SJCRH30 (cell line): ENCODE results near the gene POU6F2. TPM values are rescaled to one million over a fixed set of nuclear protein-coding genes. Genes with fewer than 3 reads are reported as not detected.
A peak's percentile ranks its signal among the peaks of the same experiment; 100 is the strongest.

Experiments
- DNase-seq, 2 experiments: peaks; one replicate each; pipeline ENCODE4 v3.0.0-alpha.2; 2015 to 2020
- H3K27ac ChIP-seq: fragments of 250-450 bp; sonication (Bioruptor Pico); 2 replicates; pipeline ENCODE4 v1.5.1; 2020; ENCODE audit warnings: mild to moderate bottlenecking, moderate library complexity
- H3K27me3 ChIP-seq: fragments of 250-450 bp; sonication (Bioruptor Pico); 2 replicates; pipeline ENCODE4 v1.5.1; 2020; ENCODE audit warnings: mild to moderate bottlenecking, moderate library complexity
- H3K36me3 ChIP-seq: fragments of 250-450 bp; sonication (Bioruptor Pico); 2 replicates; pipeline ENCODE4 v1.5.1; 2020; ENCODE audit warnings: mild to moderate bottlenecking, moderate library complexity
- H3K4me1 ChIP-seq: fragments of 250-450 bp; sonication (Bioruptor Pico); 2 replicates; pipeline ENCODE4 v1.5.1; 2020; ENCODE audit warnings: mild to moderate bottlenecking, moderate library complexity
- H3K4me3 ChIP-seq: fragments of 250-450 bp; sonication (Bioruptor Pico); 2 replicates; pipeline ENCODE4 v1.5.1; 2020; ENCODE audit warnings: mild to moderate bottlenecking, moderate library complexity
- H3K9me3 ChIP-seq: fragments of 250-450 bp; sonication (Bioruptor Pico); replicated peaks from 2 replicates; pipeline ENCODE4 v1.5.1; 2020; ENCODE audit warnings: mild to moderate bottlenecking, moderate library complexity
- total RNA-seq: library from RNA; depleted of rRNA; stranded (reverse); fragments of >200 nt; shearing (Covaris generic); gene quantifications from 2 replicates; pipeline ENCODE4 v1.2.3, GENCODE V29; 2014

POU6F2 gene
- total RNA-seq, 1 experiment from 2014 or later: not detected

GRCh38 chr7:39098506-39098905 lies 120.8 kb downstream of the POU6F2 start:
- Histone ChIP-seq H3K27me3 (no peaks in the 10 kb centered on the region), H3K36me3 (no peaks in the 10 kb centered on the region), H3K9me3 (no peaks in the 10 kb centered on the region), H3K4me1 (no peaks in the 10 kb centered on the region), H3K4me3 (no peak overlapping the region), H3K27ac (no peak overlapping the region)
- no peak for DNase-seq

GRCh38 chr7:39099146-39099545 lies 121.4 kb downstream of the POU6F2 start:
- H3K27me3 ChIP-seq: no peaks in the 10 kb centered on the region
- H3K4me3 ChIP-seq: no peak overlapping the region
- peak; percentile 12 to 23 for DNase-seq
- no peaks in the 10 kb centered on the region for H3K4me1 ChIP-seq
- H3K27ac ChIP-seq: no peak overlapping the region
- no peaks in the 10 kb centered on the region for H3K36me3 ChIP-seq
- H3K9me3 ChIP-seq: no peaks in the 10 kb centered on the region

GRCh38 chr7:39100270-39100669 lies 122.6 kb downstream of the POU6F2 start:
- no peaks in the 10 kb centered on the region for H3K4me1 ChIP-seq
- H3K9me3 ChIP-seq: no peaks in the 10 kb centered on the region
- H3K36me3 ChIP-seq: no peaks in the 10 kb centered on the region
- no peak for DNase-seq
- H3K27me3 ChIP-seq: no peaks in the 10 kb centered on the region
- no peak overlapping the region for H3K27ac ChIP-seq
- H3K4me3 ChIP-seq: no peak overlapping the region

GRCh38 chr7:39102234-39102633 lies 124.5 kb downstream of the POU6F2 start:
- no peaks in the 10 kb centered on the region for H3K9me3 ChIP-seq
- no peak overlapping the region for H3K27ac ChIP-seq
- H3K36me3 ChIP-seq: no peaks in the 10 kb centered on the region
- no peak for DNase-seq
- no peak overlapping the region for H3K4me3 ChIP-seq
- no peaks in the 10 kb centered on the region for H3K27me3 ChIP-seq
- no peaks in the 10 kb centered on the region for H3K4me1 ChIP-seq

GRCh38 chr7:39105720-39106119 lies 128.0 kb downstream of the POU6F2 start:
- no peaks in the 10 kb centered on the region for H3K27me3 ChIP-seq
- no peaks in the 10 kb centered on the region for H3K9me3 ChIP-seq
- H3K4me3 ChIP-seq: no peak overlapping the region
- no peak for DNase-seq
- no peaks in the 10 kb centered on the region for H3K36me3 ChIP-seq
- H3K27ac ChIP-seq: no peak overlapping the region
- no peaks in the 10 kb centered on the region for H3K4me1 ChIP-seq

GRCh38 chr7:39125846-39126245 lies 148.1 kb downstream of the POU6F2 start:
- H3K9me3 ChIP-seq: no peaks in the 10 kb centered on the region
- no peak overlapping the region for H3K27ac ChIP-seq
- no peaks in the 10 kb centered on the region for H3K36me3 ChIP-seq
- no peaks in the 10 kb centered on the region for H3K4me1 ChIP-seq
- DNase-seq: no peak
- H3K27me3 ChIP-seq: no peaks in the 10 kb centered on the region
- H3K4me3 ChIP-seq: no peak overlapping the region

- Histone ChIP-seq H3K27ac (no peak overlapping the region), H3K27me3 (no peaks in the 10 kb centered on the region), H3K36me3 (no peaks in the 10 kb centered on the region), H3K4me3 (no peak overlapping the region), H3K9me3 (no peaks in the 10 kb centered on the region), H3K4me1 (no peaks in the 10 kb centered on the region)
- no peak for DNase-seq
Observed at GRCh38 chr7:39127058-39127457, 149.3 kb downstream of the POU6F2 start.

GRCh38 chr7:39128287-39128843 lies 150.7 kb downstream of the POU6F2 start:
- no peaks in the 10 kb centered on the region for H3K4me1 ChIP-seq
- DNase-seq: no peak
- H3K27me3 ChIP-seq: no peaks in the 10 kb centered on the region
- H3K4me3 ChIP-seq: no peak overlapping the region
- no peak overlapping the region for H3K27ac ChIP-seq
- no peaks in the 10 kb centered on the region for H3K36me3 ChIP-seq
- H3K9me3 ChIP-seq: no peaks in the 10 kb centered on the region

GRCh38 chr7:39130274-39130673 lies 152.6 kb downstream of the POU6F2 start:
- Histone ChIP-seq H3K36me3 (no peaks in the 10 kb centered on the region), H3K4me1 (no peaks in the 10 kb centered on the region), H3K27me3 (no peaks in the 10 kb centered on the region), H3K9me3 (no peaks in the 10 kb centered on the region), H3K27ac (no peak overlapping the region), H3K4me3 (no peak overlapping the region)
- no peak for DNase-seq

- Histone ChIP-seq H3K36me3 (no peaks in the 10 kb centered on the region), H3K27ac (no peak overlapping the region), H3K4me3 (no peak overlapping the region), H3K27me3 (no peaks in the 10 kb centered on the region), H3K9me3 (no peaks in the 10 kb centered on the region), H3K4me1 (no peaks in the 10 kb centered on the region)
- DNase-seq: no peak
Observed at GRCh38 chr7:39130857-39131526, 153.3 kb downstream of the POU6F2 start.

GRCh38 chr7:39132306-39132705 lies 154.6 kb downstream of the POU6F2 start:
- DNase-seq: no peak
- Histone ChIP-seq H3K36me3 (no peaks in the 10 kb centered on the region), H3K4me1 (no peaks in the 10 kb centered on the region), H3K9me3 (no peaks in the 10 kb centered on the region), H3K27ac (no peak overlapping the region), H3K4me3 (no peak overlapping the region), H3K27me3 (no peaks in the 10 kb centered on the region)

GRCh38 chr7:39133088-39133487 lies 155.4 kb downstream of the POU6F2 start:
- no peaks in the 10 kb centered on the region for H3K27me3 ChIP-seq
- peak; percentile 36 to 49 for DNase-seq
- H3K4me3 ChIP-seq: no peak overlapping the region
- H3K27ac ChIP-seq: no peak overlapping the region
- H3K9me3 ChIP-seq: no peaks in the 10 kb centered on the region
- no peaks in the 10 kb centered on the region for H3K36me3 ChIP-seq
- H3K4me1 ChIP-seq: no peaks in the 10 kb centered on the region

GRCh38 chr7:39137480-39137879 lies 159.8 kb downstream of the POU6F2 start:
- H3K27me3 ChIP-seq: no peaks in the 10 kb centered on the region
- DNase-seq: no peak
- no peaks in the 10 kb centered on the region for H3K36me3 ChIP-seq
- H3K9me3 ChIP-seq: no peaks in the 10 kb centered on the region
- no peak overlapping the region for H3K4me3 ChIP-seq
- H3K4me1 ChIP-seq: no peaks in the 10 kb centered on the region
- no peak overlapping the region for H3K27ac ChIP-seq

GRCh38 chr7:39142750-39143149 lies 165.0 kb downstream of the POU6F2 start:
- Histone ChIP-seq H3K9me3 (no peaks in the 10 kb centered on the region), H3K36me3 (no peaks in the 10 kb centered on the region), H3K4me1 (no peaks in the 10 kb centered on the region), H3K27me3 (no peaks in the 10 kb centered on the region; the same call in 1 of the 2 replicates), H3K4me3 (no peak overlapping the region), H3K27ac (no peak overlapping the region)
- DNase-seq: no peak

- no peak overlapping the region for H3K4me3 ChIP-seq
- no peak for DNase-seq
- no peaks in the 10 kb centered on the region; the same call in 1 of the 2 replicates for H3K27me3 ChIP-seq
- H3K27ac ChIP-seq: no peak overlapping the region
- no peaks in the 10 kb centered on the region for H3K9me3 ChIP-seq
- H3K4me1 ChIP-seq: no peaks in the 10 kb centered on the region
- H3K36me3 ChIP-seq: no peaks in the 10 kb centered on the region
Observed at GRCh38 chr7:39144420-39144819, 166.7 kb downstream of the POU6F2 start.

- Histone ChIP-seq H3K4me1 (no peaks in the 10 kb centered on the region), H3K36me3 (no peaks in the 10 kb centered on the region), H3K4me3 (no peak overlapping the region), H3K27ac (no peak overlapping the region), H3K27me3 (no peaks in the 10 kb centered on the region; the same call in 1 of the 2 replicates), H3K9me3 (no peaks in the 10 kb centered on the region)
- DNase-seq: no peak
Observed at GRCh38 chr7:39145283-39145682, 167.6 kb downstream of the POU6F2 start.
